ENCODE data around the gene TMEM176A. TPM values are rescaled to one million over a fixed set of nuclear protein-coding genes. Genes with fewer than 3 reads are reported as not detected.
"Not testable (repeated sequence)": the region's sequence is repeated elsewhere in the genome, so short reads cannot be mapped to it uniquely, and the experiment has no call there.

The TMEM176A gene
- polyA plus RNA-seq, 1 experiment: 1.5 TPM

GRCh38 chr7:150805864-150806263 lies 5.3 kb downstream of the TMEM176A start:
- DNase-seq (ENCODE audit: low read depth, low spot score): no peak
- ChIA-PET CTCF (no interaction called here), POLR2A (no interaction called here)
- no peak overlapping the region for H3K27ac ChIP-seq (ENCODE audit: low read depth, low read length)
- peaks cover 12% of the 10 kb centered on the region for H3K27me3 ChIP-seq (ENCODE audit: control insufficient read depth, insufficient read depth, low read length)
- no peak for TF ChIP-seq CTCF (IDR thresholded peaks at IDR 0.05; ENCODE audit: low read depth, low read length)
- no peaks in the 10 kb centered on the region; the same call in 1 of the 2 replicates for H3K9me3 ChIP-seq (ENCODE audit: control insufficient read depth, insufficient read depth, low read length)
- H3K4me3 ChIP-seq (ENCODE audit: low read depth, low read length): no peak overlapping the region

- no peaks in the 10 kb centered on the region for H3K9me3 ChIP-seq (ENCODE audit: control insufficient read depth, insufficient read depth, low read length)
- DNase-seq (ENCODE audit: low read depth, low spot score): no peak
- POLR2A ChIA-PET: no interaction called here
- H3K27ac ChIP-seq (ENCODE audit: low read depth, low read length): no peak overlapping the region
- H3K27me3 ChIP-seq (ENCODE audit: control insufficient read depth, insufficient read depth, low read length): peaks cover 7% of the 10 kb centered on the region
- TF ChIP-seq CTCF (IDR thresholded peaks at IDR 0.05; ENCODE audit: low read depth, low read length): no peak
- CTCF ChIA-PET: no interaction called here
- H3K4me3 ChIP-seq (ENCODE audit: low read depth, low read length): no peak overlapping the region
Observed at GRCh38 chr7:150806454-150806853, 5.9 kb downstream of the TMEM176A start.

- H3K27me3 ChIP-seq (ENCODE audit: control insufficient read depth, insufficient read depth, low read length): peaks cover 5% of the 10 kb centered on the region
- POLR2A ChIA-PET: no interaction called here
- no peak for DNase-seq (ENCODE audit: low read depth, low spot score)
- H3K4me3 ChIP-seq (ENCODE audit: low read depth, low read length): no peak overlapping the region
- no peaks in the 10 kb centered on the region for H3K9me3 ChIP-seq (ENCODE audit: control insufficient read depth, insufficient read depth, low read length)
- no peak overlapping the region for H3K27ac ChIP-seq (ENCODE audit: low read depth, low read length)
- CTCF ChIA-PET: no interaction called here
- TF ChIP-seq CTCF (IDR thresholded peaks at IDR 0.05; ENCODE audit: low read depth, low read length): no peak
Observed at GRCh38 chr7:150806863-150807262, 6.3 kb downstream of the TMEM176A start.

- POLR2A ChIA-PET; H3K27me3 ChIP-seq (ENCODE audit: control insufficient read depth, insufficient read depth, low read length); H3K9me3 ChIP-seq (ENCODE audit: control insufficient read depth, insufficient read depth, low read length); H3K4me3 ChIP-seq (ENCODE audit: low read depth, low read length); DNase-seq (ENCODE audit: low read depth, low spot score); H3K27ac ChIP-seq (ENCODE audit: low read depth, low read length): not testable (repeated sequence)
- CTCF ChIA-PET: interaction anchor here (2.2 kb wide), 1 partner anchor 29 kb away, joined by 5 read pairs; no protein-coding TSS in a partner anchor
Observed at GRCh38 chr7:150807616-150808438, 7.3 kb downstream of the TMEM176A start.

- Histone ChIP-seq H3K27me3 (ENCODE audit: control insufficient read depth, insufficient read depth, low read length) (no peaks in the 10 kb centered on the region), H3K27ac (ENCODE audit: low read depth, low read length) (no peak overlapping the region), H3K9me3 (ENCODE audit: control insufficient read depth, insufficient read depth, low read length) (no peaks in the 10 kb centered on the region), H3K4me3 (ENCODE audit: low read depth, low read length) (no peak overlapping the region)
- CTCF ChIA-PET: no interaction called here
- POLR2A ChIA-PET: no interaction called here
- DNase-seq (ENCODE audit: low read depth, low spot score): no peak
- TF ChIP-seq CTCF (IDR thresholded peaks at IDR 0.05; ENCODE audit: low read depth, low read length): no peak
Observed at GRCh38 chr7:150814328-150815001, 13.9 kb downstream of the TMEM176A start.

Data from AG04450 (cell line).